Stomach (tissue), 9 donors: ENCODE results near the gene DNM1. TPM values are rescaled to one million over a fixed set of nuclear protein-coding genes. Genes with fewer than 3 reads are reported as not detected.
A peak's percentile ranks its signal among the peaks of the same experiment; 100 is the strongest.

Source experiments
- DNase-seq, 2 donors: peaks; one replicate each; pipeline versions ENCODE4 v3.0.0 to v3.0.0-alpha.2; 2013 to 2019
- H3K27ac ChIP-seq, 5 donors: fragments of 200-600 bp in 4 of 5; sonication (generic) in 4 of 5; one replicate each; pipeline ENCODE4 v1.5.1; 2013 to 2019; ENCODE audit warnings: mild to moderate bottlenecking in 1 of 5, moderate library complexity in 1 of 5
- H3K27me3 ChIP-seq, 3 donors: fragments of 200-600 bp; sonication (generic); one replicate each; pipeline ENCODE4 v1.5.1; 2017 to 2019; ENCODE audit warnings: mixed run types in 1 of 3
- H3K36me3 ChIP-seq, 4 donors: fragments of 200-600 bp; sonication (generic); 1 replicate in 3 of 4; 2 replicates in 1 of 4; pipeline ENCODE4 v1.5.1; 2016 to 2019
- H3K4me1 ChIP-seq, 4 donors: fragments of 200-600 bp; sonication (generic); one replicate each; pipeline ENCODE4 v1.5.1; 2016 to 2019
- H3K4me3 ChIP-seq, 4 donors: fragments of 200-600 bp; sonication (generic) in 3 of 4; one replicate each; pipeline ENCODE4 v1.5.1; 2016 to 2019; ENCODE audit warnings: mild to moderate bottlenecking in 1 of 4
- H3K9me3 ChIP-seq, 4 donors: fragments of 200-600 bp; sonication (generic); one replicate each; pipeline ENCODE4 v1.5.1; 2016 to 2019
- EP300 ChIP-seq: sonication (generic); formaldehyde crosslinking; IDR thresholded peaks from one replicate; pipeline ENCODE4 v1.6.1; 2017; ENCODE audit warnings: antibody characterized with exemption
- POLR2A ChIP-seq, 4 donors: fragments of 450-650 bp; IDR thresholded peaks; one replicate each; pipeline ENCODE4 v1.6.1; 2016; ENCODE audit warnings: antibody characterized with exemption in 4 of 4, control low read depth in 2 of 4, mild to moderate bottlenecking in 1 of 4, moderate library complexity in 1 of 4
- POLR2AphosphoS5 ChIP-seq, 3 donors: sonication (generic); formaldehyde crosslinking; IDR thresholded peaks; one replicate each; pipeline ENCODE4 v1.6.1; 2016; ENCODE audit warnings: antibody characterized with exemption in 3 of 3
- WGBS, 5 donors: extraction: QIAGEN DNeasy Blood & Tissue Kit in 3 of 5; methylation state at CpG; one replicate each; pipeline versions ENCODE4 v1.1.5 to v1.1.7; 2013 to 2018; 5-methylcytosine and 5-hydroxymethylcytosine counted together
- intact Hi-C: fragments of 100-400 bp; cut with DNase I; formaldehyde crosslinking; loops from one replicate; pipeline ENCODE4 v1.15.1; 2023; ENCODE audit warnings: low total_unique reads
- polyA plus RNA-seq, 3 donors: library from polyadenylated mRNA; stranded (reverse); fragments of 200-250 nt; gene quantifications; one replicate each; pipeline ENCODE4 v1.2.3, GENCODE V29; 2013
- total RNA-seq, 5 donors: library from RNA; depleted of rRNA; stranded (reverse); fragments of >200 nt; gene quantifications; one replicate each; pipeline versions ENCODE4 v1.1.0 to v1.2.3, GENCODE V29; 2014 to 2016
- TF ChIP-seq, protein P1 (sequence below), 7 experiments: fragments of 450-650 bp in 4 of 7; fragments of 200-600 bp in 3 of 7; sonication (generic) in 3 of 7; IDR thresholded peaks; one replicate each; pipeline ENCODE4 v1.5.1; 2016 to 2019; ENCODE audit warnings: antibody characterized with exemption in 7 of 7, control low read depth in 2 of 7, mild to moderate bottlenecking in 1 of 7
- donor health status: healthy with polysubstance abuse.
- donor health status: Bipolar disorder and iron deficiency.
- donor health status: healthy.

The DNM1 gene
- total and polyA plus RNA-seq, 8 donors: 2.3 to 60.8 (median 20.8) TPM

DNA sequence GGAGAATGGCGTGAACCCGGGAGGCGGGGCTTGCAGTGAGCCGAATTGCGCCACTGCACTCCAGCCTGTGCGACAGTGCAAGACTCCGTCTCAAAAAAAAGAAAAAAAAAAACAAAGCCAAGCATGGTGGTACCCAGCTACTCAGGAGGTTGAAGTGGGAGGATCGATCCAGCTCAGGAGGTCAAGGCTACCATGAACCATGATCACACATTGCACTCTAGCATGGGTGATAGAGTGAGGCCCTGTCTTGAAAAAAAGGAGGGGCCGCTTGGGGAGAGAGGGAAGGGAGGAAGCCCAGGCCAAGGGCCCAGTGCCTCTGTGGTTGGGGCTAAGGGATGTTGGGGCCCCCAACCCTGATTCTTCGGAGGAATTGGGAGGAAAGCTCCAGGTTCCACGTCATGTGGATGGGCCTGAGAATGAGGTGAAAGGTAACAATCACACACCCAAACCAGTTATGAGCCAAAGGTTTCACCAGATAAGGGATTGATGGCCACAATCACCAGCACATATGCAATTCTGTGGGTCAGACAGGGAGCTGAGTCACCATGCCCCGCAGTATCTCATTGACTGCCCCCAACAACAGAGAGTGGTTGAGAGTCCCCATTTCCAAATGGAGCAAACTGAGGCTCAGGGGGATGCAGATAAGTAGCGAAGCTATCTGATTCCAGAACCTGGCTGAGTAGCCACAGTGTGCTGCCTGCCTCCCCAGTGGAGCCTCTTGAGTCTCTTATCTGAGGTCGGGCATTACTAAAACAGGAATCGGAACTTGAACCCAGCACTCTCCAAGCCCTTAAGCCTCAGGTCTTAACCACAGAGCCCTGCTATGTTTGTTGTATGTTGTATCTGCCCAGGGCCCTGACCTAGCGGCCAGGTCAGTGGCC lies 93.4 kb downstream of the DNM1 start:
- DNase-seq: peak; percentile 33 to 66
- H3K27me3 ChIP-seq: no peaks in the 10 kb centered on the region
- TF ChIP-seq POLR2AphosphoS5 (IDR thresholded peaks at IDR 0.05) (peak in 1 of 3 donors; percentile 18), POLR2A (IDR thresholded peaks at IDR 0.05) (no peak), EP300 (no peak)
- TF ChIP-seq, protein P1, sequence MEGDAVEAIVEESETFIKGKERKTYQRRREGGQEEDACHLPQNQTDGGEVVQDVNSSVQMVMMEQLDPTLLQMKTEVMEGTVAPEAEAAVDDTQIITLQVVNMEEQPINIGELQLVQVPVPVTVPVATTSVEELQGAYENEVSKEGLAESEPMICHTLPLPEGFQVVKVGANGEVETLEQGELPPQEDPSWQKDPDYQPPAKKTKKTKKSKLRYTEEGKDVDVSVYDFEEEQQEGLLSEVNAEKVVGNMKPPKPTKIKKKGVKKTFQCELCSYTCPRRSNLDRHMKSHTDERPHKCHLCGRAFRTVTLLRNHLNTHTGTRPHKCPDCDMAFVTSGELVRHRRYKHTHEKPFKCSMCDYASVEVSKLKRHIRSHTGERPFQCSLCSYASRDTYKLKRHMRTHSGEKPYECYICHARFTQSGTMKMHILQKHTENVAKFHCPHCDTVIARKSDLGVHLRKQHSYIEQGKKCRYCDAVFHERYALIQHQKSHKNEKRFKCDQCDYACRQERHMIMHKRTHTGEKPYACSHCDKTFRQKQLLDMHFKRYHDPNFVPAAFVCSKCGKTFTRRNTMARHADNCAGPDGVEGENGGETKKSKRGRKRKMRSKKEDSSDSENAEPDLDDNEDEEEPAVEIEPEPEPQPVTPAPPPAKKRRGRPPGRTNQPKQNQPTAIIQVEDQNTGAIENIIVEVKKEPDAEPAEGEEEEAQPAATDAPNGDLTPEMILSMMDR (IDR thresholded peaks at IDR 0.05): no peak
- no peaks in the 10 kb centered on the region for H3K9me3 ChIP-seq
- peak overlapping the region; percentile 16 to 78 (median 64) for H3K27ac ChIP-seq
- H3K4me1 ChIP-seq: peaks cover 6 to 22% (median 20%) of the 10 kb centered on the region in 4 donors
- no peak overlapping the region for H3K4me3 ChIP-seq
- H3K36me3 ChIP-seq: no peaks in the 10 kb centered on the region
- 71 to 81% (median 78%) methylated on average over 14 to 16 of the region's 16 CpGs for WGBS, 5 donors
- intact Hi-C loops: no loop called here

GRCh38 chr9:128297221-128297773 lies 94.1 kb downstream of the DNM1 start:
- intact Hi-C loops: no loop called here
- Histone ChIP-seq H3K4me3 (no peak overlapping the region), H3K27me3 (no peaks in the 10 kb centered on the region), H3K4me1 (peaks cover 6 to 22% (median 20%) of the 10 kb centered on the region in 4 donors), H3K36me3 (no peaks in the 10 kb centered on the region), H3K9me3 (no peaks in the 10 kb centered on the region), H3K27ac (peak overlapping the region in 2 of 5 donors; percentile 2 to 78)
- WGBS, 5 donors: 66 to 88% (median 75%) methylated on average over 2 of the region's 2 CpGs
- TF ChIP-seq POLR2A (IDR thresholded peaks at IDR 0.05) (no peak), POLR2AphosphoS5 (IDR thresholded peaks at IDR 0.05) (no peak)
- DNase-seq: peak in 1 of 2 donors; percentile 32

DNA sequence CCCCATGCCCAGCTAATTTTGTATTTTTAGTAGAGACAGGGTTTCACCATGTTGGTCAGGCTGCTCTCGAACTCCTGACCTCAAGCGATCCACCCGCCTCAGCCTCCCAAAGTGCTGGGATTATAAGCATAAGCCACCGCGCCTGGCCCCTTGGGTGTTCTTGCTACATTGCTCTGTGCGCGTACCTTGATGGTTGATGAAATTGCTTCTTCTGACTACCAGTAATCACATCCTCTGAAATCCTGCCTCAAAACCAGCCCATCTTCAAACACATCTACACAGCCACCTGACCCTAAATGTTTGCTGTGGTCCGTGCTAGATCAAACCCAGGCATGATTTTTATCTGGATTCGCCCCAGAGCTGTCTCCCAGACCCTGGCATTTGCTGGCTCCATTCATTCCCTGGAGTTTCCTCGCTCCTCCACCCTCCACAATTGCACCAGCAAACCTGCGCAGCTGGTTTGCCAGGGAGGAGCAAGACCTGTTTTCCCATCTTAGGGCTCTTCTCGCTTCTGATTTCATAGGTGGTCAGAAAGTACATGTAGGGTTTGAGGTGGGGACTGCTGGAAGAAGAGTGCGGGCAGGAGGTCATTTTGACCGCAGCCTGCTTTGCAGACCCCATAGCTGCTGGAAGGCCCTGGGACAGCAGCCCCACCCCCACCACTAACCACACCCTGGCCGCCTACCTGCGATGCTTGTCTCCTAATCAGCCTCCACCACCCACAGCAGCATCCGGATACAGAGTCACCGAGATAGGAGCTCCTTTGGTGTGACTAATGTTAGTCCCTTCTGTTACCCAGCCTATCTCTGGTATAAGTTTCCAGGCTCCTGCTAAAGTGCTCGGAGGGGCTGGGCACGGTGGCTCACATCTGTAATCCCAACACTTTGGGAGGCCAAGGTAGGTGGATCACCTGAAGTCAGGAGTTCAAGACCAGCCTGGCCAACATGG lies 95.6 kb downstream of the DNM1 start:
- DNase-seq: peak in 1 of 2 donors; percentile 57
- intact Hi-C loops: no loop called here

DNA sequence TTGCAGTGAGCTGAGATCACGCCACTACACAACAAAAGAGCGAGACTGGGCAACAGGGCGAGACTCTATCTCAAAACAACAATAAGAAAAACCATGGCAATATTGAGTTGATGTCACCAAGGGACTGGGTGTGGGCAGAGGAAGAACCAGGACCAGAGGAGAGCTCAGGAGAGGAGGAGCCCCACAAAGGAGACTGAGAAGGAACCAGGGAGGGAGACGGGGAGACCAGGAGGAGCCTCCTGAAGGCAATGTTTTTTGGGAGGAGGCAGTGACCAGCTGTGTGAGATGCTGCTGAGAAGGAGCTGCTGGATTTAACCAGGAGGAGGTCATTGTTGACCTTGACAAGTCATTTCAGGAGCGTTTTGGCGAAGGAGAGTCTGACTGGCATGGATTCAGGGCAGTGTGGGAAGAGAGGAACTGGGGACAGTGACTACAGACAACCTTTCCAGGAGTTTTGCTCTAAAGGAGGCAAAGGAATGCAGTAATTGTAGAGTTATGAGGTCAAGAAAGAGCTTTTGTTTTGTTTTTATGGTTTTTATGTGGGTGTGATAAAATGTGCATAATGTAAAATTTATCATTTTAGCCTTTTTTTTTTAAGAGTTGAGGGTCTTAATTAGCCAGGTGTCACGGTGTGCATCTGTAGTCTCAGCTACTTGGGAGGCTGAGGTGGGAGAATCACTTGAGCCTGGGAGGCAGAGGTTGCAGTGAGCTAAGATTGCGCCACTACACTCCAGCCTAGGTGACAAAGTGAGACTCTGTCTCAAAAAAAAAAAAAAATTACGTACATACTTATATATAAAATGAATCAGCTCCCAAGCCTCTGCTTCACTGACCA lies 101.2 kb downstream of the DNM1 start:
- DNase-seq: no peak
- TF ChIP-seq, protein P1 (IDR thresholded peaks at IDR 0.05): no peak
- TF ChIP-seq POLR2A (IDR thresholded peaks at IDR 0.05): no peak
- no peak for TF ChIP-seq POLR2AphosphoS5 (IDR thresholded peaks at IDR 0.05)
- TF ChIP-seq EP300: no peak
- Histone ChIP-seq H3K4me3 (no peak overlapping the region), H3K36me3 (peaks cover 6 to 26% (median 18%) of the 10 kb centered on the region in 4 donors), H3K4me1 (no peaks in the 10 kb centered on the region), H3K27ac (no peak overlapping the region), H3K27me3 (no peaks in the 10 kb centered on the region), H3K9me3 (no peaks in the 10 kb centered on the region)
- 77 to 84% (median 83%) methylated on average over 9 of the region's 9 CpGs for WGBS, 5 donors
- intact Hi-C loops: no loop called here

More for the DNA sequence above, 95.6 kb downstream of the DNM1 start:
- Histone ChIP-seq H3K4me3 (no peak overlapping the region), H3K4me1 (peaks cover 6 to 22% (median 20%) of the 10 kb centered on the region in 4 donors), H3K9me3 (no peaks in the 10 kb centered on the region), H3K36me3 (no peaks in the 10 kb centered on the region), H3K27me3 (no peaks in the 10 kb centered on the region), H3K27ac (no peak overlapping the region)
- TF ChIP-seq, protein P1 (IDR thresholded peaks at IDR 0.05): no peak
- no peak for TF ChIP-seq POLR2AphosphoS5 (IDR thresholded peaks at IDR 0.05)
- TF ChIP-seq EP300: no peak
- TF ChIP-seq POLR2A (IDR thresholded peaks at IDR 0.05): no peak
- WGBS, 5 donors: 59 to 80% (median 67%) methylated on average over 20 of the region's 20 CpGs
